Jurkat, Clone E6-1 (cell line): ENCODE results near the gene GZF1. TPM values are rescaled to one million over a fixed set of nuclear protein-coding genes. Genes with fewer than 3 reads are reported as not detected.
A peak's percentile ranks its signal among the peaks of the same experiment; 100 is the strongest.

Experiments used
- DNase-seq: peaks from one replicate; pipeline ENCODE4 v3.0.0-alpha.2; 2011; ENCODE audit warnings: low read depth, low spot score
- H3K4me3 ChIP-seq: 2 replicates; pipeline ENCODE4 v1.5.1; 2011; ENCODE audit warnings: mild to moderate bottlenecking, low read length, control low read depth, moderate library complexity
- polyA plus RNA-seq: library from polyadenylated mRNA; unstranded; fragments of >200 nt; gene quantifications from one replicate; pipeline ENCODE4 v1.2.1, GENCODE V29; 2012; ENCODE audit warnings: missing spikeins; ENCODE audit not compliant: insufficient read length, insufficient read depth

Gene GZF1
- polyA plus RNA-seq: 13.2 TPM

DNA sequence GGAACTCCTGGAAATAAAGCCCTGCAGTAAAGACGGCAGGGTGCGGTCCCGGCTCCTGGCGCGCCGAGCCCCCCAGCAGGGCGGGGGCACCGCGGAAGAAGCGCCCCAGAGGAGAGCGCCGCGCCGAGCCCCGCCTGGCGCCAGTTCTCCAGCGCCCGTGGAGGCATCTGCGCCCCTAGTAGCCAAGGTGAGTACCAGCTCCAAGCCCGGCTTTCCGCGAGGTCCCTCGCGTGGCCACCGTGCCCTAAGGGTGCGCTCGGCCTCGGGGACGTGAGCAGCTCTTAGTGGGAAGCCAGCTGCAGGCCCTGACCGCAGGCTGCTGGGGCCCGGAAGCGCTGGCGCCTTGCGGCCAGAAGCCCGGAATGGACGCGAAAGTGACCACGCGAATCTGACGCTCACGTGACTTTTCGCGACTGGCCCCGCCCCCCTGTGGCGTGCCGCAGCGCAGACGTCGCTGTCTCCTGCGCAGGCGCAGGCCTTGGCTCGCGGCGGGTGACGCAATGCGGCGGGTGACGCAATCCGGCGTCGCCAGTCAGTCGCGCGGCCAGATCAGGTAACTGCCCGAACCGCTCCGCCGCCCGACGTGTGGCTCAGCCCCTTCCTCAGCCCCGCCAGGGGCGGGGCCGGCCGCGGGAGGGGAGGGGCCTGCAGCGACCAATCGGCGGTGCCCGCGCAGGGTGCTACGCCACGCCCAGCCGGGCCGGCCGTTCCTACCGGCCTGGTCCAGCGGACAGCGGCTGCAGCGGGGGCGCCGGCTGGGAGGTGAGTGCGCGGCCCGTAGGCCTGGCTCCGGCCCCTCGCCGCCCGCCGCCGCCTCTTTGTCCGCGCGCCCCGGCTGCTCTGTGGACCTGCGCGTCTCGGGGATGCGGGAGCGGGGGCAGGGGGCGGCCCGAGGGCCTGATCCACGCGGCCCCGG, at the start of gene GZF1:
Gene GZF1 (plus strand): TSS at position 707 of the 916 bp plus-strand sequence. CDS start 2,202 bp downstream, outside the sequence.
- peak; percentile 93 for DNase-seq
- H3K4me3 ChIP-seq: peak within 1 kb of the TSS; percentile 82

DNA sequence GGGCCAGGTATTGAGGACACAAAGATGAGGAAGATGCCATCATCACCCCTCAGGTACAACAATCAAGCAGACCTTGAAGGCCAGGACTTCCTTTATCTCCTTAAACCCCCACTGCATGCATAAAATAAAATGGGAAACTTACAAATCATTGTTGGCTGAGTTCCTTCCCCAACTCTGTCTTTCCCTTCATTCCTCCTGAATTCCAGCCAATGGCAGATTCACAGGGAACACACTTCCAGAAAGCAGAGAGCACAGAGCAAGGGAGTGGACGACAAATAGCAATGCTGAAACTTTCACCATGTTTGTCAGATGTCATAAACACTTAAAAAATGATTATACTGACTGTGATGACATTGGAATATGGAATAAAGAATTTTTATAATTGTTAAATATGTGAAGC, 48.7 kb upstream of the GZF1 start:
- no peak overlapping the region for H3K4me3 ChIP-seq
- no peak for DNase-seq

DNA sequence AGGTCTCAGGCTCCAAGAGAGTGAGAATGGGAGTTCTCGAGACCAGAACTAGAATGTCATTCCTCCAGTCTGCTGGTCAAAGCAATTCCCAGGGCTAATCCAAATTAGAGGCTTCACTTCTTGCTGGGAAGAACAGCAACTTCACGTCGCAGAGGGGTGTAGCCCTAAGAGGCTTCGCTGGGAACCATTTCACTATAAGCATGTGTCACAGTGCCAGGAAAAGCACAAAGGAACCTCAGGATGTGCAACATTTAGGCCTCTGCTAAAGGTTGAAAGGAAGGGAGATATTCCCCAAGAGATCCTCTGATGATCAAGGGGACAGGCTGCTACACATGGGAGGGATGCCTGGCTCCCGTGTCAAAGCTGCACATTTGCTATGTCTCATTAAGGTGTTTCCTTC, 47.3 kb upstream of the GZF1 start:
- DNase-seq: no peak
- H3K4me3 ChIP-seq: no peak overlapping the region

DNA sequence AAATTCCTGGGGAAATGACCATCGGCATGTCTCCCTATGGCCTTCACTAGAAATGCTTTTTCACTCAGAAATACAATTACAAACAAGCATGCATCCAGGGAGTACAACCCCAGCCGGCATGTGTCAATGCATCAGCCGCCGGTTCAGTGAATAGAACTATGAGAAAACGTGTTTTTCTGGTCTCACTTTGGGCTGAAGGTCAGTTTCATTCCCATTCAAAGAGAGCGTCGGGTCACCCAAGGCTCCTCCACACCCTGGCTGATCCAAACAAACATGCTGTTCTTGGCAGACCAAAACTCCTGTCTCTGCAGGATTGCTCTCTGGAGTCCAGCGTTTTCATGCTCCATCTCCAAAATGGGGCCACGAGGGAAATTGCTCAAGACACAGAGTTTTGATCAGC, 46.9 kb upstream of the GZF1 start:
- no peak for DNase-seq
- H3K4me3 ChIP-seq: no peak overlapping the region

GRCh38 chr20:23316626-23317025, 45.4 kb upstream of the GZF1 start:
- no peak for DNase-seq
- H3K4me3 ChIP-seq: no peak overlapping the region

GRCh38 chr20:23317081-23317480, 44.9 kb upstream of the GZF1 start:
- DNase-seq: no peak
- no peak overlapping the region for H3K4me3 ChIP-seq

DNA sequence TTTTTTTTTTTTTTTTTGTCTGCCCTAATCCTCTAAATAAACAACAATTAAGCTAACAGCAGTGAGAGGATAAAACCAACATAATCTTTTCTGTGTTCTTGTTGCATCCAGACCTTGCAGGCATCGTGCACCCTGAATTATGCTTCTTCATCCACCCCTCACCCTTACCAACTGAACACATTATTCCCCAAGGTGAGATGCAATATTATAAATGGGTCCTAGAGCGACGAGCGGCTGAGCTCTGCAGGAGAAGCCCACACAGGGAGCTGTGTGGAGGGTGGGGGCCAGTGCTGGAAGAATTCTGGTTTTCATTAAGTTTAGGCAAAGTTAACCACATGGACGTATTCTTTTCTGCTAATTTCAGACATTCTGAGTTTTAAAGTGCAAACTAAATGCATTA, 43.6 kb upstream of the GZF1 start:
- no peak overlapping the region for H3K4me3 ChIP-seq
- DNase-seq: no peak

DNA sequence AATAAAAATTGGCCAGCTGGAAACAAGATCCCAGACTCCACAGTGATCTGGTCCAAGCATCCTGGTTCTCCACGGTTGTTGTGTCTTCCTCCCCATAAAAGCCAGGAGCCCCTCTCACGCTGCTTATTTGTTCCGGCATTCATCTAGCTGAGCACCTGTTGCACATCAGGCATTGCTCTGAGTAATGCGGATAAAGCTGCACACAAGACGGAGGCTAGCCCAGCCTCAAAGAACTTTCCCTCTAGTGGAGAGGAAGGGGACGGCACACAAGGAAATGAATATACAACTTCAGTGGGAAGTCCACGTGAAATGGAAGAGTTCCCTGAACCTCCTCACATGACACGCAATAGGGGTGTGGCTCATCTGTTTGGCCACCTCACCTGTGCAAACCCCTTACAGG, 41.7 kb upstream of the GZF1 start:
- H3K4me3 ChIP-seq: no peak overlapping the region
- peak; percentile 46 for DNase-seq

GRCh38 chr20:23325107-23325506, 36.9 kb upstream of the GZF1 start:
- no peak overlapping the region for H3K4me3 ChIP-seq
- no peak for DNase-seq

DNA sequence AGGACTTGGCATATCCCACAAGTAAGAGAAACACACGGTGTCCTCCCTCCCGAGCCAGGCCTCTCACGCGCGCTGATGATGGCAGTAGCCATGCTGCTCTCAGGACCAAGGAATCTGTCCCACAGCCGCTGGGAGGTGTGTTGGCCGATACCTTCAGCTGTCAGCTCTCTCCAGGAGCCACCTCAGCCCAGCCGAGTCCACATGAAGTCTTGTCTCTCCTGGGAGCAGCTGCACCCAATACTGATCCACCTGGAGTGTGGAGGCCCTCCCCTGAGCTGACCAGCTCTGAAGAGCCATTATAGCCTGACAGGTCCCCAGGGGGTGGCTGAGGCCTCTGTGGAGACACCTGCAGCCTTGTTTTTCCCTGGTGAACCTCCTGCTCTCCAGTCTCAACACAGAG, 35.2 kb upstream of the GZF1 start:
- no peak for DNase-seq
- no peak overlapping the region for H3K4me3 ChIP-seq

GRCh38 chr20:23327617-23328333, 34.2 kb upstream of the GZF1 start:
- H3K4me3 ChIP-seq: no peak overlapping the region
- no peak for DNase-seq

GRCh38 chr20:23331450-23332350, 30.3 kb upstream of the GZF1 start:
- no peak overlapping the region for H3K4me3 ChIP-seq
- DNase-seq: no peak

- no peak for DNase-seq
- no peak overlapping the region for H3K4me3 ChIP-seq
Measured at GRCh38 chr20:23332467-23332866, 29.5 kb upstream of the GZF1 start.

DNA sequence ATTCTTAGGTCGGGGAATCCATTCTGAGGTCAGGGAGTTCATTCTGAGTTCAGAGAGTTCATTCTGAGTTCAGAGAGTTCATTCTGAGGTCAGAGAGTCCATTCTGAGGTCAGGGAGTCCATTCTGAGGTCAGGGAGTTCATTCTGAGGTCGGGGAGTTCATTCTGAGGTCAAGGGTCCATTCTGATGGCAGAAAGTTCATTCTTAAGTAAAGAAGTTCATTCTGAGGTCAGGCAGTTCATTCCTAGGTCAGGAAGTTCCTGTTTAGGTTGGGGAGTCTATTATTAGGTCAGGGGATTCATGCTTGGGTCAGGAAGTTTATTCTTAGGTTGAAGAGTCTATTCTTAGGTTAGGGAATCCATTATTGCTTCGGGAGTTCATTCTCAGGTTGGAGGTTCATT, 27.9 kb upstream of the GZF1 start:
- H3K4me3 ChIP-seq: no peak overlapping the region
- no peak for DNase-seq

- DNase-seq: no peak
- H3K4me3 ChIP-seq: no peak overlapping the region
Measured at GRCh38 chr20:23335521-23335920, 26.5 kb upstream of the GZF1 start.

DNA sequence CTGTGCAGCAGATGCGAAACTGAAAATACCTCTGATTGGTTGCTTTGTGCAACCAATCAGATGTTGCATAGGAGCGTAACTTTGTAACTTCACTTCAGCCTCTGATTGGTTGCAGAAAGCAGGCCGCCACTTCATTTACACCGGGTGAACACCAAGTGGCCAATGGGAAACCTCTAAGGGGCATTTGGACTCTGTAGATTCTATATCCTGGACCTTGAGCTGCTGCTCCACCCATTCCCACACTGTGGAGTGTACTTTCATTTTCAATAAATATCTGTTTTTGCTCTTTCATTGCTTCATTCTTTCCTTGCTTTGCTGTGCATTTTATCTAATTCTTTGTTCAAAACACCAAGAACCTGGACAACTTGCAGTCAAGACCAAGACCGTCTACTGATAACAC, 25.5 kb upstream of the GZF1 start:
- H3K4me3 ChIP-seq: no peak overlapping the region
- DNase-seq: no peak

DNA sequence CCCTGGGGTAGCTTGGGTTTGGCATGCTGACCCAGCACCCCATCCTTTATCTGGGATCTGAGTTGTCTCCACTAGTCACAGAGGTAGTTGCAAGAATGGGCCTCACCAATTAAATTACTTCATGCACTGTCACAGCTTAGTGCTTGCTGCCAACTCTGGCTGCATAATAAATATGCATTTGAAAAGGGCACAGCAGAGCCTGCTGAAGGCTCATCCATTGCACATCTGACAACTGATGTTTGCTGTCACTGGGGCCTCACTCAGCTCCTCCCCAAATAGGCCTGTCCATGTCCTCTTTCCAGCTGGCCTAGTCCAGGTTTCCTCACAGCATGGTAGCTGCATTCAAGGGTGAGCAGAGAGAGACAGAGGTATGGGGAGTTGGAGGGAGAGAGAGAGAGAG, 24.7 kb upstream of the GZF1 start:
- DNase-seq: no peak

DNA sequence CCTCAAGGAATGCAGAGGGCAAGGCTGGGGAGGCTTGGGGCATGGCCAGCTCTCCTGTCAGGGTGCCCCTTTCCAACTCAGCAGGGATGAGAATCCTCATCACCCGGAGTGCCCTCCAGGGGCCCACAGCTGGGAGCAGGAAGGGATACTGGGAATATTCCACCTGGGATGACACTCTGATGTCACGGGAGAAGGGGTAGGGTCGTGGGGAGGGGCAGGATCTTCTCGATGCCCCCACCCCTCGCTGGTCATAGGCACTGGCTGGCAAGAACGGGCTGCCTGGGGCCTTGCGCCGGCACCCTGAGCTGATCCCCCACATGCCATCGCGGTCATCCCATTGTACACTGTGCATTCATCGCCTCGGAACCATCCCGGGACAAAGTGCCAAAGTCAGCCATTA, 22.0 kb upstream of the GZF1 start:
- DNase-seq: no peak
- H3K4me3 ChIP-seq: no peak overlapping the region

More for the DNA sequence above, 24.7 kb upstream of the GZF1 start:
- no peak overlapping the region for H3K4me3 ChIP-seq

GRCh38 chr20:23340524-23340923, 21.5 kb upstream of the GZF1 start:
- peak; percentile 77 for DNase-seq
- H3K4me3 ChIP-seq: no peak overlapping the region
